HG03520 (cell line): Measurements from ENCODE around the gene PFKFB4.

ENCODE experiments used
- ATAC-seq: cut with Tn5 transposase; IDR thresholded peaks from one replicate; pipeline ENCODE4 v1.9.1; 2021; ENCODE audit warnings: mild to moderate bottlenecking, moderate library complexity; ENCODE audit not compliant: unreplicated experiment

The PFKFB4 gene

DNA sequence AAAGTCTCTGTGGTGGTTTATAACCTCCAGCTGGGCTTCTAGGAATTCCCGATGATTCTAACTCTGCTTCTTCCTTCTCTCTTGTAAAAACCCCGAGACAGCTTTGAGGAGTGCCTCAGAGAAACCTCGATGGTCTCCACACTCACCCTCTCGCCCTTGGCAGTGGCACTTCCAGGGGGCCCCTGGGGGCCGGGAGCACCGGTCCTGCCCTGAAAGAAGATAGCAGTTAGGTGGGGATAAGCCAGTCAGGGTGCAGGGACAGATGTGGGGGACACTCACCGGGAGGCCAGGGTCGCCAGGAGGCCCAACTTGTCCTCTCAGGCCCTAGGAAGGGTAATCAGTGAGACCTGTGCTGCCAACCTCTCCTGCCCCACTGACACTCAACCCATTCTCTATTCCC lies 28.8 kb upstream of the PFKFB4 start:
- ATAC-seq = no peak

DNA sequence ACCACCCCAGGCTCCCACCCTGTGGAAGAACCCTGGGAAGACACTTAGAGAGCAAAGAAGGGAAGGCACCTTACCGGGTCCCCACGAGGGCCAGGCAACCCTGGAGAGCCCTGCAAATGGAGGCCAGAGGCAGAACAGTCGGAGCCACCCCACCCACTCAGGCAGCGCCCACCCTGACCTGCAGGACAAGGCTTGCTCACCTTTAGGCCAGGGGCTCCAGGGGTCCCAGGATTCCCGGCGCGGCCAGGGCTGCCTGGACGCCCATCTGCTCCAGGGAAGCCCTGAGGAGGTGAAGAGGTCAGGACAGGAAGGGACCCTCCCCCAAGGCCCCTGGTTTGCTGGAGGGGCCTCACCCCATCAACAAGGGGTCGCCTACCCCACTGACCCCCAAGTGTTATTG lies 28.2 kb upstream of the PFKFB4 start:
- ATAC-seq = no peak

DNA sequence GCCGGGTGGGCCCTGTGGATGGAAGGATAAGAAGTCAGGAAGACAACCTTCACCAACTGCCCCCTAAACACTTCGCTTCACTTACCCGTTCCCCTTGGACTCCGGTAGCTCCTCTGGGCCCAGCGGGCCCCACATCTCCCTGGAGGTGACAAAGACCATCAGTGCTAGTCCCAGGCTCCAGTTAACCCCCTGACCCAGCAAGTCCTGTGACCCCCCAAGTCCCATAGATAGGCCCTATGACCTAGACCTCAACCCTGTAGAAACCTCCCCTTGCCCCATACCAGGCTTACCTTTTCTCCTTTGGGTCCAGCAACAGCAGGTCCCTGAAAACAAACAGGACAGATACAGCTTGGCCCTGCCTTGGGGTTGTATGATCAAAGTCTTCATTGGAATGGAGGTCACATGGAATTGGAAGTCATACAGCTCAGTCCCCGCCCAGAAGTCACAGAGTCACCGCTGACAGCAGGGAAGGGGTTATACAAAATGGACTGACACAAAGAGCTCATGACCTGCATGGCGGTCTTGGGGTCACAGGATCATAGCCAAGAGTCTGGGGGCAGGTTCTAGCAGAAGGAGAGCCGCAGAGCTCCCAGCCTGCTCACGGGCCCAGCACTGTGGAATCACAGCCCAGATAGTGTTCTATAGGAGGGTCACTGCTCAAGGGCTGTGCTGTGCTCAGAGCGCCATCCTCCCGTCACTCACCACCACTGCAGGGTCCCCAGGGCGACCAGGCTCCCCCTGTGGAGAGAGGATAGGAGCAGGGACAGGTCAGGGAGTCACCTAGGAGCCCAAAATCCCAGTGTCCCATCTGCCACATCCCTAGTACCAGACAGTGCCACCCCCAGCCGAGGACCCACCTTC lies 25.2 kb upstream of the PFKFB4 start:
- no peak for ATAC-seq

DNA sequence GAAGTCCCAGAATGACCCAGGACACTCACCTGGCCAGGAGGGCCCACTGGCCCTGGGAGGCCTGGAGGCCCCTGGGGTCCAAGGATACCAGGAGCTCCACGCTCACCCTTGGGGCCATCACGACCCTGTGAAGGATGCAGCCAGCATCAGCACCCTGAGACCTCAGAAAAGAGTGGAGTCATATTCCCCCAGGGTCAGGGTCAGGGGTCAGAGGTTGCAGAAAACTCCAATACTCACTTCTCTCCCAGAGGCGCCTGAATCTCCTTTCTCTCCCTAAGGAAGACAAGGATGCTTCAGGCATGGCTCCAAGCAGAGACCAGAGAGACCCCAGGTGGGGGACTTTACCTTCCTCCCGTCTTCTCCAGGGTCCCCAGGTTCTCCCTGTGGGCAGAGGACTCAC lies 20.0 kb upstream of the PFKFB4 start:
- no peak for ATAC-seq

DNA sequence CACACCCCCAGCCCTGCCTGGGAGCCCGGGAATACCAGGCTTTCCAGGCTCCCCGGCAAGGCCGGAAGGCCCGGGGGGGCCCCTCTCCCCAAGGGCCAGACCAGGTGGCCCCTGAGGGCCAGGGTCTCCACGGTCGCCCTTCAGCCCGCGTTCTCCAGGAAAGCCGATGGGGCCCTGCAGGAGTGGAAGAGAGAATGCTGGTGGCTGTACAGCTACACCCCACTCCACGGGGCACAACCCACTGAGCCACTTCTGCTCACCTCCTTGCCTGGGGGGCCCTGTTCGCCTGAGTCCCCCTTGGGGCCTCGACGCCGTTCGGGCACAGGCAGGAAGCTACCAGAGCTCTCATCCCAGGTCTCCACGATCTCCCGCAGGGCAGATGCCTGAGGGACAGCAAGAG lies 18.8 kb upstream of the PFKFB4 start:
- no peak for ATAC-seq

DNA sequence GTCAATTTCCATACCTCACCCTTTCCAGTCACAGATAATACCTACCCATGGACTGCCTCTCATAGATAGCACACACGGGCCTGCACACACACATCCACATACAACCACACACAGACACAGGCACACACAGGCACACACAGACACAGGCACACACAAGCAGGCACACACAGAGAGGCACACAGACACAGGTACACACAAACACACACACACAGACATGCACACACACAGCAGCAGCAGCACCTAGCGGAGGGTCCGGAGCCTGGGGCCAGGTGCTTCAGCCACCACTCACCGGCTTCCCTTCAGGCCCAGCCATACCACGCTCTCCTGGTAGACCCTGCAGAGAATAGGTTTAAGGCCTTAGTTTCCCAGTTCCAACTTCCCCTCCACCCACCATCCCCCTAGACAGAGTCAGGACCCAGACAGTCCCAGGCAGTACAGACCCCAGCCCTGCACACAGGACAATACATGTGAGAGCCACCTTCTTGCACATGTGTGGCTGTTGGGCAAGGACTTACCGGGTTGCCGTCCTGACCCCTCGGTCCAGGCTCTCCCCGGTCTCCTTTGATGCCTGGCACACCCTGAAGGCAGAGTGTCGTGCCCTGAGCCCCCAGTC lies 17.5 kb upstream of the PFKFB4 start:
- ATAC-seq = no peak

DNA sequence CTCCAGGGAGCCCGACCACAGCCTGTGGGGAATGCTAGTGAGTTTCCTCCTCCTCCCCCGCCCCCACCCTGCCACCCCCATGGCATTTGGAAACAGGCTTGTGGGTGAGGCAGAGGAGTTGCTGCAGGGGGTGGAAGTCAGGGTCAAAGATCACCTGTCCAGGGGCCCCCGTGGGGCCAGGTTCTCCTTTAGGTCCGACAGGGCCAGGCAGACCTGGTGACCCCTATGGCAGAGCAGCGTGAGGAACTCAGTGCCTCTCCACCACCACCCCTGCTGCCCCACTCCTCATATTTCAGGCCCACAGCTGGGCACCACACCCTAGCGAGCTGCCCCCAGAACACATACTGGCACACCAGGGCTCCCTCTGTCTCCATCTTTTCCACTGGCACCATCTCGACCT lies 15.9 kb upstream of the PFKFB4 start:
- ATAC-seq = no peak

DNA sequence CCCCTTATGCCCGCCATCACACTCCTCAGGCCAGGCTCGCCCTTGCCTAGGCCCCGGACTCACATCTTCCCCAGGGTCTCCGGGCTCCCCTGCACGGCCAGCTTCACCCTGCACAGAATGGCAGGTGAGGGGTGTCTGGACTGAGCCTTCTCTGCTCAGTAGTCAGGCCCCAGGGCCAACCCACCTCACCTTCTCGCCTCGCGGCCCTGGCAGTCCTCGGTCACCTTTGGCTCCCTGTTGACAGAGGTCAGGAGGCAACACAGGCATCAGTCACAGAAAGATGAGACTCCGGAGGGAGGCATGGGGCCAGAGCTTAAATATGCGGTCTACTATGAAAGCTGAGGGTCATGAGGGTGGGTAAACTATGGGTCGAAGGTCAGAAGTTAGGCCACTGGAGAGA lies 15.3 kb upstream of the PFKFB4 start:
- no peak for ATAC-seq

DNA sequence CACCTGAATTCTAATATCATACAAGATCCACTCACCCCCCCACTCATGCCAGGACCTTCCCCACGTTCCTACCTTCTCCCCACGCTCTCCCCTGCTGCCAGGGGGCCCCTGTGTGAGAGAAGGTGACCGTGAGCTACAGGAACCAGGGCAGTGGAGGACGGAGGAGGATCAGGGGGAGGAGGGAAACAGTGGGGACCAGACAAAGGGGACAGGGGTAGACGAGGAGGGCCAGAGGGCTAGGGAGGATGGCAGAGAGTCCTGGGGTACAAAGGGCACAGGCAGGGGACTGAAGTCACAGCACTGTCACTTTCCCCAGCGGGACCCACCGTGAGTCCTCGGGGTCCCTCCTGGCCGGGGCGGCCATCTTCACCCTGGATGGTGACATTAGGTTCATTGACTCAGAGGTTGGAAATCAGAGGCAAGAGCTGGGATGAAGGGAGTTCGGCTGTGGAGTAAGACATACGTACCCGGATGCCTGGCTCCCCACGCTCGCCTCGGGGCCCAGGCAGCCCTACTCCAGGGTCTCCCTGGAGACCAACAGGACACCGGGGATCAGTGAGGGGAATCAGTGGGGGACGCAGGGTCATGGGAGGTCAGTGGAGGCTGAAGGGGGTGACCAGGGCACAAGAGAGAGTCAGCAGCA lies 13.3 kb upstream of the PFKFB4 start:
- no peak for ATAC-seq

DNA sequence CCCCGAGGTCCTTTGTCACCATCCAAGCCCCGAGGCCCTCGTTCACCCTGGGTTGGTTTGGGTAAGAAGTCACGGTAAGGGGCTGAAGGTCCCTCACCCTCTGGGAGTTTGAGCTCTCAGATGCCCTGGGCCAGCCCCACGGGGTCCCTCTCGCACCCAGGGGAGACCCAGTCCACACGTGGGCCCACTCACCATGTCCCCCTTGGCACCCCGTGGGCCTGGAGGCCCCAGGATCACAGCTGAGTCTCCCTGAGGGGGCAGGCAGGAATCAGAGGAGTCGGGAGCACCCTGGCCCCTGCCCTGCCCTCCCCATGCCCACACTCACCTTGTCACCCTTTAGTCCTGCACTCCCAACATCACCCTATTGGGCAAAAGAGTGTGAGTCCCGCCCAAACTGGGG lies 12.8 kb upstream of the PFKFB4 start:
- no peak for ATAC-seq

DNA sequence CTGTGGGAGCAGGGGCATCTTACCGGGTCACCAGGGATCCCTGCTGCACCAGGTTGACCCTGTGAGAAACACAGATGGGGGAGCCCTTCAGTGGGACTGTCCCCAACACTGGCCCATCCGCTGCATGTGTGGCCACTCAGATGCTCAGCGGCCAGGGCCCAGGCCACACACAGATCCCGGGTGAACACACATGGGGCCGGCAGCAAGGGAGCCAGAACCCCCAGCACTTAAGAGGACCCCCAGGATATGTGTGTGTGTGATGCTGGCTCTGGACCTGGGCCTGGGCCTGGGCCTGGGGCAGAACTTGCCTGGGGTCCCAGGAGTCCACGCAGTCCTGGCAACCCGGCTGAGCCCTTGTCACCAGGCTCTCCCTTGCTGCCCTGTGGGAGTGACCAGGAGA lies 11.9 kb upstream of the PFKFB4 start:
- no peak for ATAC-seq

DNA sequence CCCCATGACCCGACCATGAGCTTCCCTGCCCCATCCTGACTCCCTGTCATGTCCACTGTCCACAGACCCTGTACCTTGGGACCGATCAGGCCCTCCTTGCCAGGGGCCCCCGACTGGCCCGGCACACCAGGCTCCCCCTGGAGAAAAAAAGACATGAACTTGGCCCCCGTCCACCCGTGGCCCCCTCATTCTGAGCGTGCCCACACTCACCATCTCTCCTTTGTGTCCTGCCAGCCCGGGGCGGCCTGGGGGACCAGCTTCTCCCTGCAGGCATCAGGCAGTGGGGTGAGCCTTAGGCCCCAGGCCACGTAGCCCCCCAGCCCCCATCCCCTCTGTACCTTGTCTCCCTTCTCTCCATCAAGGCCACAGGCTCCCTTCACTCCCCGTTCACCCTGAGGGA lies 10.9 kb upstream of the PFKFB4 start:
- no peak for ATAC-seq

DNA sequence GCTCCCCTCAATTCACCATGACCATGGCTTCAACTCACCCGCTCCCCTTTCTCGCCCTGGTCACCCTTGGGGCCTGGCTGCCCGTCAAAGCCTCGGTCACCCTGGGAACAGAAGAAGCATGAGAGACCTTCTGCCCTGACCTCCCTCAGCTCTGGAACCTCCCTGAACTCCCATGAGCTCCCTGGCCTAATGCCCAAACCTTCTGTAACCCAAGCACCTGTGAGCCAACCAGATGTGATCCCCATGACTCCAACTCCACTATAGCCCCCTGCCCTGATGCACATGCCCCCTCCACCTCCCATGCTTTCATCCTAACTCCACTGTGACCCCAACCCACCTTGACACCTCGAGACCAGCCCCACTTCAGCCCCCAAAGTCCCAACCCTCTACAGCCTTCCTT lies 10.5 kb upstream of the PFKFB4 start:
- ATAC-seq = no peak

DNA sequence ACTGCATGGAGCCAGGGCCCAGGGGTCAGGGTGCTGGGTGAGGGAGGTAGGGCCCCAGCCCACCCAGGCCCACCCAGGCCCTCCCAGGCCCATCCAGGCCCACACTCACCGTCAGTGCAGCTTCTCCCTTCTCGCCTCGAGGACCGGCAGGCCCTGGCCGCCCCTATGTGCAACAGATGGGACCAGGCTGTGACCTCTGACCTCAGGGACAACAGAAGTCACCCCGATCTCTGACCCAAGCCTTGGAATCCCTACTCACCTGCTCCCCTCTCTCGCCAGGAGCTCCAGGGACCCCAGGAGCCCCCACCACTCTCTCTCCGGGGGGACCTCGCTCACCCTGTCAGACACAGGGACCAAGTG lies 9.8 kb upstream of the PFKFB4 start:
- no peak for ATAC-seq

DNA sequence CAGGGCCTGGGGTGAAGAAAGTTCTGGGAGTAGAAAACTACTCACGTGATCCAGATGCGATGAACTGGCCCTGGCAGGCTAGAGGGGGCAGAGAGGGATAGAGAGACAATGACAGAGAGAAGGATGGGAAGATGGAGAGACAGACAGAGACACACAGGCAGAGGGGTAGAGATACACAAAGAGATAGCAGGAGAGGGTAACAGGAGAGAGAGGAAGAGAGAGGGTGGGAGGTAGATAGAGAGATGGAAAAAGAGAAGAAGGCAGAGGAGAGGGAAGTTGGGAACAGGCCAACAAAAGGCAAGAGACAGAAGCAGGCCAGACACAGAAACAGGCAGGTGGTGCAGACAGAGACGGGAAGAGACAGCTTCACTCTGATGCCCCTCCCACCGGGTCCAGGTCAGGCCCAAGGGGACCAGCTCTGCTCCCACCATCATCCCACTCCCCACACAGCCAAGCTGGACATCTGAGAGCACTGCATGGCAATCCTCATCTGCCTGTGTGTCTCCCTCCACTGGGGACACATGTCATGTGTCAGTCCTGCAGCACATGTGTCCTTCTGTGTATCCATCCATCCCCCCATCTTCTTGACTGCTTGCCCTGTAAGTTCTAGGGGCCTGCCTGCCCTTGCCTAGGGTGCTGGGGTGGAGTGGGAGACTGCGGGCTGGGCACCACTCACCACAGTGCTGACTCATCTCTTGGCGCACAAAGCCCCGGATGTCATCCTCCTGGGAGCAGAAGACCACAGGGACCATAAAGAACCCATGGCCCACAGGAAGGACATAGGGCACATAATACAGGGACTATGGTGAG lies 9.2 kb upstream of the PFKFB4 start:
- ATAC-seq = no peak

DNA sequence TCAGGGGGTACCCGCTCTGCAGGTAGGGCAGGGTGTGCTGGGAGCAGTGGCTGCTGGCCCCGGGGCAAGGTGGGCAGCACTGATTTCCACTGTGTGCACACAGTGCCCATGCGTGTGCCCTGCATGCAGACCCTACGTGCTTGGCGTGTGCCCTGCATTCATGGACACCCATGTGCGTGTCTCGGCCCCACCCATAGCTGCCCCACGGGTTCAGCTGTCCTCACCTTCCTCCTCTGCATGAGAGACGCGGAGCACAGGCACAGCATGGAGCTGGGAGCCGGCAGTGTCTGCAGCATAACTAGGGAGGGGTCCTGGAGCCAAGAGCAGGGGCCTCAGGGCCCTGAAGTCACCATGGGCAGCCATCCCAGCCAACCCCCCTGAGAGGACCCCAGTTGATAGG lies 8.6 kb upstream of the PFKFB4 start:
- no peak for ATAC-seq

DNA sequence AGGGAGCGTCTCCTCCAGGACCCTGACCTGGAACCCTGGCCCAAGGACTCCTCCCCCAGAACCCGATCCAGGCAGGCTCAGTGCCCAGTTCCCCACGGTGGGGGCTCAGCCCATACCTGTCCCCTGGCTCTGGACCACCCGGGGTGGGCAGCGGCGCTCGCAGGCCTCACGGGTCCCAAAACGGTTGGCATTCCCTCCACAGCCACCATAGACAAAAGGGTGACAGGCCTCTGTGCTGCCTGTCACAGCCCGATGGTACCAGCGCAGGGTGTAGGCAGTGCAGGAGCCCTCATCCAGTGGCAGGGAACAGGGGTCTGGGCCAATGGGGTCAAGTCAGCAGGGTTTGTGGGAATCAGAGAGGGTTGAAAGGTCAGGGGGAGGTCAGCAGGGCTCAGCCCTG lies 8.1 kb upstream of the PFKFB4 start:
- ATAC-seq = no peak

DNA sequence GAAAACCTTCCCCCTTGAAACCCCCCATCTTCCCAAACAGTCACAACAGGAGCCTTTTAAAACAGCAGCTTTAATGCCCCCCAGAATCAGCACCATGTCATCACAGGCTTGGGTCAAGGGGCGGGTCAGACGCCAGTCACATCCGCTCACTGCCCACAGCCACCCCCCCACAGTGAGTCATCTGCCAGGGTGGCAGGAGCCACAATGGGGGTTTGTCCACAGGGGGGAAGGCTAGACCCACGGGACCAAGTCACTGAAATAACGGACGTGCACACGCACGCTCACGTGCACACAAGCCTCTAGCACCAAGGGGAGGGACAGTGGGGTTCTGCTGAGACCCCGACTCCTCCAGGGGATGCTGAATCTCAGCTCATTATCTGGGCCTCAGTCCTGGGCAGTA lies 7.4 kb upstream of the PFKFB4 start:
- no peak for ATAC-seq

DNA sequence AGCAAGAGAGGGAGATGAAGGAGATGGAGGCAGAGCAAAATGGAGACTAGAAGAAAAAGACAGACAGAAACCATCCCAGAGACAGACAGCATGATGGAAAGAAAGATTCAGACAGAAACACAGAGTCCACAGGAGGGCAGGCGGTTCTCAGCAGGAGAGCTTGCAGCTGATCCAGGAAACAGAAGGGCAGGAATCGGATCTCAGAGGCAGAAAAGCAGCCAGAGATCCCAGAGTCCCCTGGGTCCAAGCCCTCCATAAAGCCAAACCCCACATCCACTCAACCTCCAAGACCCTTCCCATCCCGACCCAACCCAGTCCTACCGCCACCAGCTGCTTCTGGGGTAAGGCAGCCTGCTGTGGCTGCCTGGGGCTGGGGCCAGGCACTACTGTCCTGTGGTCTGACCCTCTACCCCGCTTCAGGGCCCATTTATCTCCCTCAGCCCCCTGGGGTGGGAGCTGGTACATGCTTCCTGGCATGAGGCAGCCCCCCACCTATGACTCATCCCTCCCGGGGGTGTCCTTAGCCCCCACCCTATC lies 6.8 kb upstream of the PFKFB4 start, which contains the start of gene UCN2:
UCN2 (minus strand) TSS at position 400 of the 537 bp plus-strand sequence. CDS start 657 bp downstream, outside the sequence.
- no peak for ATAC-seq

DNA sequence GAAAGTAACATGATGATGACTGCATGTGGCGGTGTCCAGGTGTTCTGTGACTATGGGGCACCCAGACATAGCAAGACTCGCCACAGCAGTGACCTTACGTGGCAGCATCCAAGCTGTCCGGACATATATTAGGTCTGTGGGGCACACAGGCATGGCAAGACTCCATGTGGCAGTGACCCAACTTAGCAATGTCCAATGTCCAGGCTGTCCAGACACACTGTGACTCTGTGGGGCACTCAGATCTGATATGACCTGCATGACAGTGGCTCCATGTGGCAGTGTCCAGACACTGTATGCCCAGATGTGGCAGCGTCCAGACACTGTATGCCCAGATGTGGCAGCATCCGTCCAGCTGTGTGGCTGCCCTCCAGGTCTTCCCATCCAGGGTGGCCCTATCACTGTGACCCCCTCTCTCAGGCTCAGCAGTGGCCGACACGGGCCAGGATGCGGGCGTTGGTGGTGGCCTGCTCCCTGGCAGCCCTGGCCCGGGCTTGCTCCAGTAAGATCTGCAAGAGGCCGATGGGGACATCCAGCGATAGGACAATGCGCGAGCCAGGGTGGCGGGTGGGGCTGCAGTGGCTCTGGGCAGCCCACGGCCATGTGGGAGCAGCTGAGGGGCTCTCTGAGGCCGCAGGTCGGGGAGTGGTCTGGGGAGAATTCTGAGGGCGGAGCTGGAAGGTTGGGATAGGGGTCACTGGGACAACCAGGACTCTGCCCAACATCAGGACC lies 5.9 kb upstream of the PFKFB4 start:
- no peak for ATAC-seq
